HG03457 (cell line): Measurements from ENCODE around the gene ZNF778.
"Not testable (repeated sequence)": the region's sequence is repeated elsewhere in the genome, so short reads cannot be mapped to it uniquely, and the experiment has no call there.

ENCODE experiments used
- ATAC-seq: cut with Tn5 transposase; IDR thresholded peaks from one replicate; pipeline ENCODE4 v1.9.1; 2021; ENCODE audit warnings: moderate number of reproducible peaks; ENCODE audit not compliant: unreplicated experiment

ZNF778 gene

DNA sequence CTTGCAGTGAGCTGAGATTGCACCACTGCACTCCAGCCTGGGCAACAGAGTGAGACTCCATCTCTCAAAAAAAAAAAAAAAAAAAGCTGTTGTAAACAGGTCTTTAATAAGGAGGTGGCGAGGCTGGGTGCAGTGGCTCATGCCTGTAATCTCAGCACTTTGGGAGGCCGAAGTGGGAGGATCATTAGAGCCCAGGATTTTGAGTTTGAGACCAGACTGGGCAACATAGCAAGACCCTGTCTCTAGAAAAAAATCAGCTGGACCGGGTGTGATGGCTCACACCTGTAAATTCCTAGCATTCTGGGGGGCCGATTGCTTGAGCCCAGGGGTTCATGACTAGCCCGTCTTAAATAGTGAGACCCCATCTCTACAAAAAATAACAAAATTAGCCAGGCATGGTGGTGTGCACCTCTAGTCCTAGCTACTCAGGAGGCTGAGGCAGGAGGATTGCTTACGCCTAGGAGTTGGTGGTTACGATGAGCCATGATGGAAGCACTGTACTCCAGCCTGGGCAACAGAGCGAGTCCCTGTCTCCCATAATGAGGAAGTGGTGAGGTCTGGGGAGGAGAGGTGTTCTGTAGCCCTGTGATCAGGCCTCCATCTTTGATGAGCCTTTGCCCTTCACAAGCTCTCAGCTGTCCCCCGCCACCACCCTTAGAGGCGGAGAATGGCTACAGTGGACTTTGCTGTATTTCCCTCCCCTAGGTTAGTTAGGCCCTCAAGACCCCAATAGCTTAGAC is 36.2 kb downstream of the ZNF778 start:
- ATAC-seq: no peak

DNA sequence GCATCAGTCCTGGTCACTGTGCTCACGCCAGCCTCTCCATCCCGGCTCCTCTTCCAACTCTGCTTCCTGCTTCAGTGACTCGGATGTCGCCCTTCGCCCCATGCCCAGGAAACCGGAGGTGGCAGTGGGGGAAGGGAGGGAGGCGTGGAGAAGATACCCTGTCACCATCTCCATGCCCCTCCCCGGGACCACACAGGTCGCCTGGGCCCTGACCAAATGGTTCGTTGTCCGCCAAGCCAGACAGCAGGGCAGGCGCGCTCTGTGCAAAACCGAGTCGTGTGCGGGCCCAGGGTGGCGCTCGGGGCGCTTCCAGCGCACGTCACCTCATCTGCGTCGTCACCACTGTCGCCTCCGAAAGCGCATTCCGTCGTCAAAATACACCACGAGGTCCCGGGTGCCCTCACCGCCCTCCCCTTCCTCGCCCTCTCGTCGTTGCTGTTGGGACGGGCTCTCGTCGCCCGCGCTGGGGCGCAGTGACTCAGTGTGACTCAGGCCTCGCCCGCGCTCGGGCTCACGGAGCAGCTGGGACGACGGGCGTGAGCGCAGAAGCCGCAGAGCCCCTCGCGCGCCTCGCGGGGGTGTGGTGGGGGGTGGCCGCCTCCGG is 39.2 kb downstream of the ZNF778 start:
- no peak for ATAC-seq

DNA sequence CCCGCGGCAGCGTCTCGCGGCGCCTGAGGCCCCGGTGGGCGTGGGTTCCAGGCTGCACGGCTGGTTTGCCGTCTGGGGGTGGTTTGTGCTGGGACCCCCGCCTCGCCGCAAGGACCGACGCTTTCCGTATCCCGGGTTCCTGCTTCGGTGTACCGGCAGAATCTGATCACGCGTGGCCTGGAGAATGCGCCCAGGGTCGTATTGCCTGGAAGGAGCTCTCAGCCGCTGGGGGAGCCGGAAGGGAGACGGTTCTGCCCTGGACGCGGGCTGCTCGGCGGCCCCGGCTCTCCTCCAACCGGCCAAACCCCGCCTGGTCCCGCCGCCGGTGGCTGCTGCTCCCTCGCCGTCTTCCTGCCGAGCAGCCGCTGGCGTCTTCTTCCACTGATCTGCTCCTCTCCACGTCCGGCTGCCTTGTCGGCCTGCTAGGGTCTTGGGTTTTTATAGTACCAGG is 39.8 kb downstream of the ZNF778 start:
- no peak for ATAC-seq

DNA sequence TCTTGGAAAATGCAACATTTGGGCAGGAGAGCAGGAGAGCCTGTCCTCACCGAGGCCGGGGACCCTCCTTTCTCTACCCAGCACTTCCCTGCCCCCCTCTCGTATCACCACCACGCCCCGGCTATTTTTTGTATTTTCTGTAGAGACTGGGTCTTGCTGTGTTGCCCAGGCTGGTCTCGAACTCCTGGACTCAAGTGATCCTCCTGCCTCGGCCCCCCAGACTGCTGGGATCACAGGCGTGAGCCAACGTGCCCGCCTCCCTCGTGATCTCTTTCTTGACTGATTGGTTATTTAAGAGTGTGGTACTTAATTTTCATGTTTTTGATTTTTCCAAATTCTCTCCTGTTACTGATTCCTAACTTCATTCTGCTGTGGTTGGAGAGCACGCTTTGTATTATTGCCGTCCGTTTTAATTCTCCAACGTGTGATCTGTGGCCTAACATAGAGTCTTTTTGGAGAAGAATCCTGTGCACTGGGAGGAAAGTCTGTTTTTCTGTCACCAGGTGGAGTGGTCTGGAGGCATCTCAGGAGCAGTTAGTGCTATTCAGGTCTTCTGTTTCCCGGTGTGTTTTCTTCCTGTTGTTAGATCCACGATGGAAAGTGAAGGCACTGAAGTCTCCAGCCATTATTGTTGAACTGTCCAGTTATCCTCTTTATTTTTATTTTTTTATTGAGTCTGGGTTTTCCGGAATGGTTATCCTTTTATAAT is 40.4 kb downstream of the ZNF778 start:
- no peak for ATAC-seq

- ATAC-seq: not testable (repeated sequence)
Observed at GRCh38 chr16:89259901-89260300, 42.4 kb downstream of the ZNF778 start.

GRCh38 chr16:89261691-89262563 is 44.4 kb downstream of the ZNF778 start:
- ATAC-seq: no peak

GRCh38 chr16:89264800-89265550 is 47.5 kb downstream of the ZNF778 start:
- ATAC-seq: no peak

- ATAC-seq: no peak
Observed at GRCh38 chr16:89265647-89266046, 48.1 kb downstream of the ZNF778 start.

GRCh38 chr16:89266521-89267134 is 49.1 kb downstream of the ZNF778 start:
- no peak for ATAC-seq

DNA sequence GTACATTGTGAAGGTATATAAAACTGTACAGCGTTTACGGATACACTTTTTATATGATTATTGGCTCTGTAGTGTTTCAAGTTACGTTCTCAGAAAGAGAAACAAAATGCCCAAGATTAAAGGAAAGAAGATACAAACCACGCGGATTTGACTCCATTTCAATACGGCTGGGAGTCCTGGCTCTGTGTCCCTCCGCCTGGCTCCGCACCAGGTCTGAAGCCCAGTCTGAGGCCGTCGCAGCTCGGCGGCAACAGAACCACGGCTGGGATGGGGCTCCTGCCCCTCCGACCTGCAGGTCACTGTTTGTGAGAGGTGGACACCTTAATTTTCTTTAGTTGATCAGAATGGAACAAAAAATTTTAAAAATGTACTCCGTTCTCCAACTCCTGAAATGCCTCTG is 50.2 kb downstream of the ZNF778 start:
- not testable (repeated sequence) for ATAC-seq

- no peak for ATAC-seq
Observed at GRCh38 chr16:89268585-89268984, 51.1 kb downstream of the ZNF778 start.

- ATAC-seq: no peak
Observed at GRCh38 chr16:89268987-89269735, 51.7 kb downstream of the ZNF778 start.

- no peak for ATAC-seq
Observed at GRCh38 chr16:89269805-89270665, 52.5 kb downstream of the ZNF778 start.

GRCh38 chr16:89270666-89271345 is 53.3 kb downstream of the ZNF778 start:
- no peak for ATAC-seq

GRCh38 chr16:89272631-89273030 is 55.1 kb downstream of the ZNF778 start:
- ATAC-seq: no peak

DNA sequence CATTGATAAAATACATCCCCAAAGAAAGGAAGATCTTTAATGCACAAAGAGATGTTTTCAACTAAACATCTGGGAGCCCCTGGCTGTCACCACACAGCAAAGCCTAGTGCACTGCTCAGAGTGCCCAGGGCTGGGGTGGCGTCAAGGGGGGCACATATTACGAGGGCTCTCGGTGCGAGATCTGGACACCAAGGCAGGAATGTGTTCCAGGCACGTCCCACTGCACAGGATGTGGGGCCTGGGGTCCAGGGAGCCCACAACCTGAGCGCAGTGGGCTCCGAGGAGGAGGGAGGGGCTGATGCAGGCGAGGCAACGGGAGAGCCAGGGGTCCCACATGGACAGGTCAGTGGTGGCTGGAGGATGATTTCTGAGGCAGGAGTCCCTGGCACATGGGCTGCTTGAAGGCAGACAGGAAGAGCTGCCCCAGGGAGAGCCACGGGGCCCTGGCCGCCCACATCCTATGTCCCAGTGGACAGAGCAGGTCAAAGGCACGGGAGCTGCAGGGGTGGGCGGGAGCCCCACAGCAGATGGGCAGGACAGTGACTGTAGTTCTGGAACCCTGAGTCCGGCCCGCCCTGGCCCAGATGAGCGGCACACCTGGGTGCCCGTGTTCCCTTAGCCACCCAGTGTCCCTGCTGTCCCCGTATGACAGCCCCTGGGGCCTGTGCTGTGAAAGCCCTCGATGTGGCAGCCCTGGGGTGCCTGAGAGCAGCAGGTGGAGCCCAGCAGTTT is 56.4 kb downstream of the ZNF778 start:
- no peak for ATAC-seq
